ENCODE results near the gene AP3S2. TPM values are rescaled to one million over a fixed set of nuclear protein-coding genes. Genes with fewer than 3 reads are reported as not detected.
A peak's percentile ranks its signal among the peaks of the same experiment; 100 is the strongest.

The AP3S2 gene
- total and polyA plus RNA-seq, 2 of the 13 experiments (the other 11 are each of a cell fraction or from before 2014, with no cell fraction given): 17.6 to 44.4 TPM

DNA sequence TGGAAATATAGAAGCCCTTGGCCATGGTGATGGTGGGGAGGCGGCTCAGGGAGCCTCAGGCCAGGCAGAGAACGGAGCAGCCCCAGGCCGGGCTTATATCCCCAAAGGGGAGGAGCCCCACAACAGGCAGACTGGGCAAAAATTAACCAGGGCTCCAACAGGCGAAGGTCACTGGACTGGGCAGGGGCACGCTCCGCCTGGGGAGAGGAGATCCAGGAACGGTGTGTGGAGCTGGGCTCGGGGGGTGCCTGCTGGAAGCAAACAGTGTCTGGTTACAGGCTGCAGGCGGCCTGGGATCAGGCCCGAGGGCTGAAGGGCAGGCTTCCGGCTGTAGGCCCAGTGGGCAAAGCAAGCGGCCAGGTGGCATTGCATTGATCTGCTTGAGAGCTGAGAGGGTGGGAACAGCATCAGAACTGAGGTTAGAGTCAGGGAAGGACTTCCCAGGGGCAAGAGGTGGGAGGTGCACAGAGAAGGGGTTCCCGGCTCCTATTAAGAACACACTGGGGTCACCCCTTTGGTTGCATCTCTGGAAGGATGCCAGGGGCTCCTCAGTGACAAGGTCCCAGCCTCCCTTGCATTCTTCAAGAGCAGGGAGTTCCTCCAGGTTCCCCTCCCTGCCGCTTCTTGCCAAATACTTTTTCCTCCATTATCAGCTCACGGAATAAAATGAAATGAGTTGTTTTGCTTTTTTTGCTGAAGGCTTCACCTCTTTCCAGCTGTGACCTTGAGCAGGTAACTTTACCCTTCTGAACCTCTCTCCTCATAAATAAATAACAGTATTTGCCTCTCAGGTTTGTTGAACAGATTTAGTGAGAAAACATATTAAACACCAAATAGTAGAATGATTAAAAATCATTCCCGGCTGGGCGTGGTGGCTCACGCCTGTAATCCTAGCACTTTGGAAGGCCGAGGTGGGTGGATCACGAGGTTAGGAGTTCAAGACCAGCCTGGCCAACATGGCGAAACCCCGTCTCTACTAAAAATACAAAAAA, 86.9 kb downstream of the AP3S2 start (continued):
- TF ChIP-seq, protein P1, sequence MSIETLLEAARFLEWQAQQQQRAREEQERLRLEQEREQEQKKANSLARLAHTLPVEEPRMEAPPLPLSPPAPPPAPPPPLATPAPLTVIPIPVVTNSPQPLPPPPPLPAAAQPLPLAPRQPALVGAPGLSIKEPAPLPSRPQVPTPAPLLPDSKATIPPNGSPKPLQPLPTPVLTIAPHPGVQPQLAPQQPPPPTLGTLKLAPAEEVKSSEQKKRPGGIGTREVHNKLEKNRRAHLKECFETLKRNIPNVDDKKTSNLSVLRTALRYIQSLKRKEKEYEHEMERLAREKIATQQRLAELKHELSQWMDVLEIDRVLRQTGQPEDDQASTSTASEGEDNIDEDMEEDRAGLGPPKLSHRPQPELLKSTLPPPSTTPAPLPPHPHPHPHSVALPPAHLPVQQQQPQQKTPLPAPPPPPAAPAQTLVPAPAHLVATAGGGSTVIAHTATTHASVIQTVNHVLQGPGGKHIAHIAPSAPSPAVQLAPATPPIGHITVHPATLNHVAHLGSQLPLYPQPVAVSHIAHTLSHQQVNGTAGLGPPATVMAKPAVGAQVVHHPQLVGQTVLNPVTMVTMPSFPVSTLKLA (IDR thresholded peaks at IDR 0.05): peak; percentile 29; the same call in 1 of the 2 replicates
- TF ChIP-seq SRY (CRISPR knock-in tag; IDR thresholded peaks at IDR 0.05): no peak; the same call in 1 of the 2 replicates
- no peak for TF ChIP-seq ZEB1 (IDR thresholded peaks at IDR 0.05; ENCODE audit: insufficient replicate concordance, low read depth)
- TF ChIP-seq ISL2 (CRISPR knock-in tag; IDR thresholded peaks at IDR 0.05): peak; percentile 44; the same call in 1 of the 2 replicates
- no peak for TF ChIP-seq TOPORS (CRISPR knock-in tag; IDR thresholded peaks at IDR 0.05)
- TF ChIP-seq ZNF33B (CRISPR knock-in tag; IDR thresholded peaks at IDR 0.05): no peak
- TF ChIP-seq, protein P2, sequence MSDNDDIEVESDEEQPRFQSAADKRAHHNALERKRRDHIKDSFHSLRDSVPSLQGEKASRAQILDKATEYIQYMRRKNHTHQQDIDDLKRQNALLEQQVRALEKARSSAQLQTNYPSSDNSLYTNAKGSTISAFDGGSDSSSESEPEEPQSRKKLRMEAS (IDR thresholded peaks at IDR 0.05): no peak
- TF ChIP-seq ZNF138 (CRISPR knock-in tag; IDR thresholded peaks at IDR 0.05; ENCODE audit: low read depth): no peak
- peak; percentile 97 for TF ChIP-seq SIX1 (CRISPR knock-in tag; IDR thresholded peaks at IDR 0.05; ENCODE audit: borderline replicate concordance)
- peak; percentile 52; the same call in 1 of the 2 replicates for TF ChIP-seq MED13 (CRISPR knock-in tag; IDR thresholded peaks at IDR 0.05)
- no peak for TF ChIP-seq KLF11 (CRISPR knock-in tag; IDR thresholded peaks at IDR 0.05)
- peak; percentile 76 for TF ChIP-seq SP4 (CRISPR knock-in tag; IDR thresholded peaks at IDR 0.05)
- TF ChIP-seq, protein P3, sequence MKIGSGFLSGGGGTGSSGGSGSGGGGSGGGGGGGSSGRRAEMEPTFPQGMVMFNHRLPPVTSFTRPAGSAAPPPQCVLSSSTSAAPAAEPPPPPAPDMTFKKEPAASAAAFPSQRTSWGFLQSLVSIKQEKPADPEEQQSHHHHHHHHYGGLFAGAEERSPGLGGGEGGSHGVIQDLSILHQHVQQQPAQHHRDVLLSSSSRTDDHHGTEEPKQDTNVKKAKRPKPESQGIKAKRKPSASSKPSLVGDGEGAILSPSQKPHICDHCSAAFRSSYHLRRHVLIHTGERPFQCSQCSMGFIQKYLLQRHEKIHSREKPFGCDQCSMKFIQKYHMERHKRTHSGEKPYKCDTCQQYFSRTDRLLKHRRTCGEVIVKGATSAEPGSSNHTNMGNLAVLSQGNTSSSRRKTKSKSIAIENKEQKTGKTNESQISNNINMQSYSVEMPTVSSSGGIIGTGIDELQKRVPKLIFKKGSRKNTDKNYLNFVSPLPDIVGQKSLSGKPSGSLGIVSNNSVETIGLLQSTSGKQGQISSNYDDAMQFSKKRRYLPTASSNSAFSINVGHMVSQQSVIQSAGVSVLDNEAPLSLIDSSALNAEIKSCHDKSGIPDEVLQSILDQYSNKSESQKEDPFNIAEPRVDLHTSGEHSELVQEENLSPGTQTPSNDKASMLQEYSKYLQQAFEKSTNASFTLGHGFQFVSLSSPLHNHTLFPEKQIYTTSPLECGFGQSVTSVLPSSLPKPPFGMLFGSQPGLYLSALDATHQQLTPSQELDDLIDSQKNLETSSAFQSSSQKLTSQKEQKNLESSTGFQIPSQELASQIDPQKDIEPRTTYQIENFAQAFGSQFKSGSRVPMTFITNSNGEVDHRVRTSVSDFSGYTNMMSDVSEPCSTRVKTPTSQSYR (CRISPR knock-in tag; IDR thresholded peaks at IDR 0.05; ENCODE audit: borderline replicate concordance): peak; percentile 65; the same call in 1 of the 2 replicates
- peak; percentile 83 for TF ChIP-seq POLR2G (IDR thresholded peaks at IDR 0.05; ENCODE audit: low read depth, low read length)
- TF ChIP-seq KLF16 (CRISPR knock-in tag; IDR thresholded peaks at IDR 0.05): peak in 1 of 2 experiments; percentile 77; a peak in 1 of 4 replicates
- no peak for TF ChIP-seq DNMT1 (CRISPR knock-in tag; IDR thresholded peaks at IDR 0.05)
- TF ChIP-seq, protein P4, sequence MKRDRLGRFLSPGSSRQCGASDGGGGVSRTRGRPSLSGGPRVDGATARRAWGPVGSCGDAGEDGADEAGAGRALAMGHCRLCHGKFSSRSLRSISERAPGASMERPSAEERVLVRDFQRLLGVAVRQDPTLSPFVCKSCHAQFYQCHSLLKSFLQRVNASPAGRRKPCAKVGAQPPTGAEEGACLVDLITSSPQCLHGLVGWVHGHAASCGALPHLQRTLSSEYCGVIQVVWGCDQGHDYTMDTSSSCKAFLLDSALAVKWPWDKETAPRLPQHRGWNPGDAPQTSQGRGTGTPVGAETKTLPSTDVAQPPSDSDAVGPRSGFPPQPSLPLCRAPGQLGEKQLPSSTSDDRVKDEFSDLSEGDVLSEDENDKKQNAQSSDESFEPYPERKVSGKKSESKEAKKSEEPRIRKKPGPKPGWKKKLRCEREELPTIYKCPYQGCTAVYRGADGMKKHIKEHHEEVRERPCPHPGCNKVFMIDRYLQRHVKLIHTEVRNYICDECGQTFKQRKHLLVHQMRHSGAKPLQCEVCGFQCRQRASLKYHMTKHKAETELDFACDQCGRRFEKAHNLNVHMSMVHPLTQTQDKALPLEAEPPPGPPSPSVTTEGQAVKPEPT (CRISPR knock-in tag; IDR thresholded peaks at IDR 0.05; ENCODE audit: low read depth): no peak
- peak; percentile 78; the same call in 1 of the 2 replicates for TF ChIP-seq FOXC1 (CRISPR knock-in tag; IDR thresholded peaks at IDR 0.05; ENCODE audit: borderline replicate concordance)
- TF ChIP-seq NFE2L2 (IDR thresholded peaks at IDR 0.05; ENCODE audit: low read length): no peak
- peak; percentile 96 for TF ChIP-seq ZNF788 (CRISPR knock-in tag; IDR thresholded peaks at IDR 0.05; ENCODE audit: borderline replicate concordance)
- TF ChIP-seq SP140L (CRISPR knock-in tag; IDR thresholded peaks at IDR 0.05; ENCODE audit: borderline replicate concordance): no peak
- no peak for TF ChIP-seq MBD4 (IDR thresholded peaks at IDR 0.05; ENCODE audit: borderline replicate concordance, low read length)
- 0 out of 2 replicates have a peak, but pooled peaks have one; percentile 51 for TF ChIP-seq ZNF263 (CRISPR knock-in tag; IDR thresholded peaks at IDR 0.05)
- peak; percentile 51 for TF ChIP-seq NR2F6 (IDR thresholded peaks at IDR 0.05)
- peak; percentile 89 for TF ChIP-seq NR2F6 (CRISPR knock-in tag; IDR thresholded peaks at IDR 0.05)

Measured in HepG2 (cell line).